IMR-90 (cell line): Measurements from ENCODE around the gene PDE4B. TPM values are rescaled to one million over a fixed set of nuclear protein-coding genes. Genes with fewer than 3 reads are reported as not detected.

ENCODE experiments used
- ATAC-seq: fragments of 200-7000 bp; cut with Tn5 transposase; 2 replicates; pipeline ENCODE4 v1.9.1; 2020; ENCODE audit warnings: low read depth, mild to moderate bottlenecking, moderate library complexity
- BruUV-seq: library from RNA; stranded (reverse); fragments of 400-500 nt; replicated peaks from 2 replicates; lab custom pipeline; 2021; lab: Mats Ljungman, UMichigan
- CTCF ChIA-PET: fragments of 300-600 bp; formaldehyde crosslinking; extraction: SDS; loops from one replicate; lab custom pipeline; 2021; ENCODE audit warnings: antibody characterized with exemption; lab: Yijun Ruan, JAX
- POLR2A ChIA-PET: fragments of 300-600 bp; sonication (Branson Sonifier 250); formaldehyde crosslinking; loops from one replicate; lab custom pipeline; 2022; ENCODE audit warnings: antibody characterized with exemption; ENCODE audit not compliant: unreplicated experiment; lab: Charles Lee
- DNase-seq: peaks from one replicate; pipeline ENCODE4 v3.0.0; 2013
- H2AFZ ChIP-seq: replicated peaks from 2 replicates; pipeline ENCODE3; 2013; ENCODE audit warnings: low read length, mild to moderate bottlenecking; ENCODE audit not compliant: poor library complexity
- H2AK5ac ChIP-seq: 2 replicates; pipeline ENCODE4 v1.6.1; 2013; ENCODE audit warnings: low read depth, low read length, inconsistent platforms
- H2AK9ac ChIP-seq: replicated peaks from 2 replicates; pipeline ENCODE3; 2013; ENCODE audit warnings: mild to moderate bottlenecking, low read depth, low read length, moderate library complexity; ENCODE audit not compliant: poor library complexity
- H2BK120ac ChIP-seq: 2 replicates; pipeline ENCODE4 v1.6.1; 2013; ENCODE audit warnings: low read depth, low read length, inconsistent platforms
- H2BK15ac ChIP-seq: 3 replicates; pipeline ENCODE4 v1.6.1; 2013; ENCODE audit warnings: low read depth, low read length, inconsistent platforms
- H2BK20ac ChIP-seq: 2 replicates; pipeline ENCODE4 v1.6.1; 2013; ENCODE audit warnings: low read depth, mild to moderate bottlenecking, inconsistent platforms, low read length, moderate library complexity
- H2BK5ac ChIP-seq: 2 replicates; pipeline ENCODE4 v1.6.1; 2013; ENCODE audit warnings: mild to moderate bottlenecking, low read depth, low read length, inconsistent platforms; ENCODE audit not compliant: poor library complexity, severe bottlenecking
- H3K14ac ChIP-seq: replicated peaks from 2 replicates; pipeline ENCODE4 v1.6.1; 2013; ENCODE audit warnings: low read depth, low read length, inconsistent platforms
- H3K18ac ChIP-seq: 2 replicates; pipeline ENCODE4 v1.6.1; 2013; ENCODE audit warnings: low read depth, low read length, control low read depth
- H3K23ac ChIP-seq: 2 replicates; pipeline ENCODE4 v1.6.1; 2013; ENCODE audit warnings: low read depth, low read length, inconsistent platforms
- H3K27ac ChIP-seq: 2 replicates; pipeline ENCODE4 v1.5.1; 2013; ENCODE audit warnings: mild to moderate bottlenecking, control low read depth, low read length; ENCODE audit not compliant: insufficient read depth
- H3K27me3 ChIP-seq: 2 replicates; pipeline ENCODE4 v1.6.1; 2013; ENCODE audit warnings: low read length; ENCODE audit not compliant: control insufficient read depth, insufficient read depth
- H3K36me3 ChIP-seq: 2 replicates; pipeline ENCODE4 v1.6.1; 2013; ENCODE audit warnings: low read length, mixed read lengths; ENCODE audit not compliant: control insufficient read depth, insufficient read depth
- H3K4ac ChIP-seq: 2 replicates; pipeline ENCODE4 v1.6.1; 2013; ENCODE audit warnings: low read depth, low read length, inconsistent platforms
- H3K4me1 ChIP-seq: 2 replicates; pipeline ENCODE4 v1.6.1; 2013; ENCODE audit warnings: low read length, mixed read lengths; ENCODE audit not compliant: control insufficient read depth, insufficient read depth
- H3K4me2 ChIP-seq: 2 replicates; pipeline ENCODE4 v1.6.1; 2013; ENCODE audit warnings: low read depth, mild to moderate bottlenecking, control low read depth, low read length, moderate library complexity
- H3K4me3 ChIP-seq: 2 replicates; pipeline ENCODE4 v1.5.1; 2013; ENCODE audit warnings: low read depth, mild to moderate bottlenecking, control low read depth, low read length, moderate library complexity; ENCODE audit not compliant: insufficient read depth
- H3K56ac ChIP-seq: 2 replicates; pipeline ENCODE4 v1.6.1; 2013; ENCODE audit warnings: low read length, inconsistent platforms; ENCODE audit not compliant: insufficient read depth; ENCODE audit errors: extremely low read depth
- H3K79me1 ChIP-seq, 2 experiments: 2 replicates each; pipeline ENCODE4 v1.6.1; 2013; ENCODE audit warnings: low read length in 2 of 2, inconsistent platforms in 1 of 2, low read depth in 1 of 2
- H3K9ac ChIP-seq: 2 replicates; pipeline ENCODE4 v1.6.1; 2013; ENCODE audit warnings: low read depth, low read length, control low read depth
- H3K9me1 ChIP-seq: 2 replicates; pipeline ENCODE4 v1.6.1; 2013; ENCODE audit warnings: low read length, inconsistent platforms; ENCODE audit not compliant: insufficient read depth
- H3K9me3 ChIP-seq: 2 replicates; pipeline ENCODE4 v1.6.1; 2013; ENCODE audit warnings: low read length; ENCODE audit not compliant: control insufficient read depth, insufficient read depth
- H4K20me1 ChIP-seq: 2 replicates; pipeline ENCODE4 v1.6.1; 2013; ENCODE audit warnings: low read length, inconsistent platforms; ENCODE audit not compliant: insufficient read depth
- H4K5ac ChIP-seq: 2 replicates; pipeline ENCODE4 v1.6.1; 2013; ENCODE audit warnings: mild to moderate bottlenecking, low read depth, low read length, control low read depth
- H4K8ac ChIP-seq, 2 experiments: 2 replicates each; pipeline ENCODE4 v1.6.1; 2013; ENCODE audit warnings: low read depth in 2 of 2, low read length in 2 of 2, control low read depth in 1 of 2, inconsistent platforms in 1 of 2
- H4K91ac ChIP-seq: 2 replicates; pipeline ENCODE4 v1.6.1; 2013; ENCODE audit warnings: low read depth, low read length, inconsistent platforms; ENCODE audit not compliant: insufficient read depth
- FOS ChIP-seq: fragments of 150-350 bp; IDR thresholded peaks from 2 replicates; pipeline ENCODE4 v1.6.1; 2016; ENCODE audit warnings: low read depth, low read length
- MAFK ChIP-seq: IDR thresholded peaks from 2 replicates; pipeline ENCODE4 v1.6.1; 2012; ENCODE audit warnings: low read depth, low read length, improper control_type of control experiment
- MAZ ChIP-seq: IDR thresholded peaks from 2 replicates; pipeline ENCODE4 v1.6.1; 2012; ENCODE audit warnings: low read depth, mild to moderate bottlenecking, low read length, improper control_type of control experiment, moderate library complexity, borderline replicate concordance
- POLR2A ChIP-seq: IDR thresholded peaks from 2 replicates; pipeline ENCODE4 v1.6.1; 2012; ENCODE audit warnings: mild to moderate bottlenecking, low read depth, low read length
- WGBS, 2 experiments: methylation state at CpG; one replicate each; pipeline versions ENCODE4 v1.1.5 to v1.1.7; 2013; ENCODE audit warnings: missing lambda C conversion rate in 2 of 2; ENCODE audit not compliant: insufficient read length in 1 of 2; ENCODE audit errors: extremely low coverage in 2 of 2; 5-methylcytosine and 5-hydroxymethylcytosine counted together
- dilution Hi-C: fragments of 300-500 bp; cut with HindIII; formaldehyde crosslinking; loops from one replicate; pipeline ENCODE4 v1.14.3; 2018; ENCODE audit warnings: low sequenced_read_pairs; ENCODE audit not compliant: unreplicated experiment
- in situ Hi-C: fragments of 300-500 bp; cut with MboI; formaldehyde crosslinking; loops from 3 replicates; pipeline ENCODE4 v1.14.3; 2019; ENCODE audit warnings: low sequenced_read_pairs, inconsistent platforms, mixed read lengths
- intact Hi-C: fragments of 100-400 bp; cut with micrococcal nuclease; formaldehyde crosslinking; loops from 2 replicates; pipeline ENCODE4 v1.10.0; 2022
- polyA plus RNA-seq, 3 experiments: library from polyadenylated mRNA; depleted of rRNA; stranded (reverse); fragments of >200 nt; gene quantifications; 2 replicates each; pipeline ENCODE4 v1.2.3, GENCODE V29; 2012; ENCODE audit warnings: low replicate concordance in 1 of 3
- total RNA-seq: library from RNA; depleted of rRNA; stranded (reverse); fragments of >200 nt; gene quantifications from 2 replicates; pipeline ENCODE4 v1.2.3, GENCODE V29; 2012

Gene PDE4B
- total and polyA plus RNA-seq, 2 of the 4 experiments (the other 2 are of a cell fraction) = 5.8 to 21.3 TPM

DNA sequence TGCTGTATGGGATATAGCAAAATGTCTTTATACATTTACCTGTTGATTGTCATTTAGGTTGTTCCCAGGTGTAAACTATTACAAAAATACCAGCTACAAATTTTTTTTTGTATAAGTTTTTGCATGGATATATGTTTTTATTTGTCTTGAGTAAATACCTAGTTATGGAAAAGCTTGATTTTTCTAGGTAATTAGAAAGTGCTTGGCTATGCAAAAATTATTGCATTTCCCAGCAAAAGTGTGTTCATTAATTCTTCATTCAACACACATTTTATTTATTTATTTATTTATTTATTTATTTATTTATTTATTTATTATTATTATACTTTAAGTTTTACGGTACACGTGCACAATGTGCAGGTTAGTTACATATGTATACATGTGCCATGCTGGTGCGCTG, 22.1 kb downstream of the PDE4B start:
- no peak overlapping the region for H3K27ac ChIP-seq
- no peak overlapping the region for H4K5ac ChIP-seq
- dilution Hi-C loops = no loop called here
- H2AK9ac ChIP-seq = no peak overlapping the region
- H3K23ac ChIP-seq = no peak overlapping the region
- H2AFZ ChIP-seq = no peak overlapping the region
- DNase-seq (no peak), ATAC-seq (no peak)
- intact Hi-C loops = no loop called here
- H4K20me1 ChIP-seq = no peaks in the 10 kb centered on the region
- no peak overlapping the region for H3K4me2 ChIP-seq
- H4K8ac ChIP-seq = no peak overlapping the region
- no peak overlapping the region for H2BK20ac ChIP-seq
- ChIA-PET POLR2A (no interaction called here), CTCF (no interaction called here)
- H3K9me3 ChIP-seq = no peaks in the 10 kb centered on the region
- H3K9ac ChIP-seq = no peak overlapping the region
- H3K4me1 ChIP-seq = peaks cover 3% of the 10 kb centered on the region
- TF ChIP-seq FOS = no peak
- peak; percentile 74 for TF ChIP-seq MAFK
- no peak for TF ChIP-seq MAZ
- no peak for TF ChIP-seq POLR2A
- H3K18ac ChIP-seq = no peak overlapping the region
- 0 out of 2 replicates have a peak, but pooled peaks cover 2% of the 10 kb centered on the region for H3K9me1 ChIP-seq
- H3K4ac ChIP-seq = no peak overlapping the region
- no peak overlapping the region for H2BK15ac ChIP-seq
- no peak overlapping the region for H3K14ac ChIP-seq
- H3K56ac ChIP-seq = no peak overlapping the region
- H2BK120ac ChIP-seq = no peak overlapping the region
- no peak overlapping the region for H2BK5ac ChIP-seq
- peaks cover 0 to 4% of the 10 kb centered on the region in 2 experiments; a peak in 1 of 4 replicates for H3K79me1 ChIP-seq
- no peak overlapping the region for H4K91ac ChIP-seq
- H3K36me3 ChIP-seq = no peaks in the 10 kb centered on the region
- H3K4me3 ChIP-seq = no peak overlapping the region
- no TSS peak for BruUV-seq
- no peaks in the 10 kb centered on the region for H3K27me3 ChIP-seq
- no peak overlapping the region for H2AK5ac ChIP-seq
- in situ Hi-C loops = loop anchor here (25.0 kb wide), 1 partner anchor 1123 kb away; no protein-coding TSS in a partner anchor
- no CpG with 5 or more reads among the region's 3 CpGs for WGBS, 2 experiments
